ENCODE data around the gene BCL11B. TPM values are rescaled to one million over a fixed set of nuclear protein-coding genes. Genes with fewer than 3 reads are reported as not detected.

Gene BCL11B
- total RNA-seq, 1 experiment from 2014 or later, result 80.6 TPM

- H3K9me3 ChIP-seq (ENCODE audit: low read depth, low read length, poor library complexity, severe bottlenecking), result no peaks in the 10 kb centered on the region
- no peaks in the 10 kb centered on the region for H3K36me3 ChIP-seq (ENCODE audit: insufficient read depth, low read length, poor library complexity, severe bottlenecking)
- no TSS peak for BruUV-seq (replicated peaks)
- peaks cover 3% of the 10 kb centered on the region for H3K4me1 ChIP-seq (ENCODE audit: insufficient read depth, low read length, poor library complexity, severe bottlenecking)
- DNase-seq (ENCODE audit: low spot score), result no peak
- no peak overlapping the region for H3K27ac ChIP-seq (ENCODE audit: low read depth, low read length, poor library complexity, severe bottlenecking)
- no peak for TF ChIP-seq EZH2 (IDR thresholded peaks at IDR 0.05; ENCODE audit: borderline replicate concordance, low read depth, low read length, poor library complexity, severe bottlenecking)
- TF ChIP-seq CTCF (conservative IDR thresholded peaks at IDR 0.05; ENCODE audit: low read depth, low read length), result no peak
- intact Hi-C loops (cut with micrococcal nuclease; ENCODE audit: unreplicated experiment), result no loop called here
- ChIA-PET POLR2A (ENCODE audit: low non-redundant PET) (no interaction called here), CTCF (no interaction called here)
- no peak overlapping the region for H3K4me3 ChIP-seq (ENCODE audit: low read depth, low read length, poor library complexity, severe bottlenecking)
- H3K27me3 ChIP-seq (replicated peaks; ENCODE audit: insufficient read depth, low read depth, low read length, poor library complexity), result no peaks in the 10 kb centered on the region
Measured at GRCh38 chr14:99148861-99149610, 123.0 kb downstream of the BCL11B start.

- Histone ChIP-seq H3K9me3 (ENCODE audit: low read depth, low read length, poor library complexity, severe bottlenecking) (no peaks in the 10 kb centered on the region), H3K27me3 (replicated peaks; ENCODE audit: insufficient read depth, low read depth, low read length, poor library complexity) (no peaks in the 10 kb centered on the region), H3K4me1 (ENCODE audit: insufficient read depth, low read length, poor library complexity, severe bottlenecking) (peaks cover 12% of the 10 kb centered on the region), H3K27ac (ENCODE audit: low read depth, low read length, poor library complexity, severe bottlenecking) (no peak overlapping the region), H3K4me3 (ENCODE audit: low read depth, low read length, poor library complexity, severe bottlenecking) (no peak overlapping the region), H3K36me3 (ENCODE audit: insufficient read depth, low read length, poor library complexity, severe bottlenecking) (no peaks in the 10 kb centered on the region)
- ChIA-PET CTCF (no interaction called here), POLR2A (ENCODE audit: low non-redundant PET) (interaction anchor here (0.6 kb wide), 1 partner anchor 52 kb away, joined by 3 read pairs; no protein-coding TSS in a partner anchor)
- BruUV-seq (replicated peaks), result no TSS peak
- intact Hi-C loops (cut with micrococcal nuclease; ENCODE audit: unreplicated experiment), result no loop called here
- no peak for TF ChIP-seq EZH2 (IDR thresholded peaks at IDR 0.05; ENCODE audit: borderline replicate concordance, low read depth, low read length, poor library complexity, severe bottlenecking)
- no peak for TF ChIP-seq CTCF (conservative IDR thresholded peaks at IDR 0.05; ENCODE audit: low read depth, low read length)
- no peak for DNase-seq (ENCODE audit: low spot score)
Measured at GRCh38 chr14:99148131-99148530, 123.9 kb downstream of the BCL11B start.

- TF ChIP-seq CTCF (conservative IDR thresholded peaks at IDR 0.05; ENCODE audit: low read depth, low read length) (no peak), EZH2 (IDR thresholded peaks at IDR 0.05; ENCODE audit: borderline replicate concordance, low read depth, low read length, poor library complexity, severe bottlenecking) (no peak)
- intact Hi-C loops (cut with micrococcal nuclease; ENCODE audit: unreplicated experiment), result no loop called here
- POLR2A ChIA-PET (ENCODE audit: low non-redundant PET), result no interaction called here
- no peaks in the 10 kb centered on the region for H3K9me3 ChIP-seq (ENCODE audit: low read depth, low read length, poor library complexity, severe bottlenecking)
- H3K27me3 ChIP-seq (replicated peaks; ENCODE audit: insufficient read depth, low read depth, low read length, poor library complexity), result no peaks in the 10 kb centered on the region
- H3K4me1 ChIP-seq (ENCODE audit: insufficient read depth, low read length, poor library complexity, severe bottlenecking), result peaks cover 13% of the 10 kb centered on the region
- H3K27ac ChIP-seq (ENCODE audit: low read depth, low read length, poor library complexity, severe bottlenecking), result no peak overlapping the region
- CTCF ChIA-PET, result no interaction called here
- no peaks in the 10 kb centered on the region for H3K36me3 ChIP-seq (ENCODE audit: insufficient read depth, low read length, poor library complexity, severe bottlenecking)
- no TSS peak for BruUV-seq (replicated peaks)
- H3K4me3 ChIP-seq (ENCODE audit: low read depth, low read length, poor library complexity, severe bottlenecking), result no peak overlapping the region
- DNase-seq (ENCODE audit: low spot score), result no peak
Measured at GRCh38 chr14:99147366-99147740, 124.6 kb downstream of the BCL11B start.

Data from A673 (cell line).